ENCODE results near the gene NPY5R.

DNA sequence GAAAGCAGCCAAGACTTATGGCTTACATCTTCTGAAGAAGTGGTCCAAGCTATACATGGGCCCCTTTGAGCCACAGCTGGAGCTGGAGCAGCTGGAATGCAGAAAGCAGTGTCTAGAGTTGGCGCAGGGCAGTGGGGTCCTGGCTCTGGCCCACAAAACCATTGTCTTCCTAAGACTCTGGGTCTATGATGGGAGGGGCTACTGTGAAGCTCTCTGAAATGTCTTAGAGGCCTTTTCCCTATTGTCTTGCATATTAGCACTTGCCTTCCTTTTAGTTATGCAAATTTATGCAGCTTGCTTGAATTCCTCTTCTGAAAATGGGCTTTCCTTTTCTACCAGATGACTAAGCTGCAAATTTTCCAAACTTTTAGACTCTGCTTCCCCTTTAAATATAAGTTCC lies 26.6 kb upstream of the NPY5R start:
- TF ChIP-seq EP300 (IDR thresholded peaks at IDR 0.05): no peak
- TF ChIP-seq, protein P1, sequence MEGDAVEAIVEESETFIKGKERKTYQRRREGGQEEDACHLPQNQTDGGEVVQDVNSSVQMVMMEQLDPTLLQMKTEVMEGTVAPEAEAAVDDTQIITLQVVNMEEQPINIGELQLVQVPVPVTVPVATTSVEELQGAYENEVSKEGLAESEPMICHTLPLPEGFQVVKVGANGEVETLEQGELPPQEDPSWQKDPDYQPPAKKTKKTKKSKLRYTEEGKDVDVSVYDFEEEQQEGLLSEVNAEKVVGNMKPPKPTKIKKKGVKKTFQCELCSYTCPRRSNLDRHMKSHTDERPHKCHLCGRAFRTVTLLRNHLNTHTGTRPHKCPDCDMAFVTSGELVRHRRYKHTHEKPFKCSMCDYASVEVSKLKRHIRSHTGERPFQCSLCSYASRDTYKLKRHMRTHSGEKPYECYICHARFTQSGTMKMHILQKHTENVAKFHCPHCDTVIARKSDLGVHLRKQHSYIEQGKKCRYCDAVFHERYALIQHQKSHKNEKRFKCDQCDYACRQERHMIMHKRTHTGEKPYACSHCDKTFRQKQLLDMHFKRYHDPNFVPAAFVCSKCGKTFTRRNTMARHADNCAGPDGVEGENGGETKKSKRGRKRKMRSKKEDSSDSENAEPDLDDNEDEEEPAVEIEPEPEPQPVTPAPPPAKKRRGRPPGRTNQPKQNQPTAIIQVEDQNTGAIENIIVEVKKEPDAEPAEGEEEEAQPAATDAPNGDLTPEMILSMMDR (IDR thresholded peaks at IDR 0.05): no peak
- TF ChIP-seq POLR2AphosphoS5 (IDR thresholded peaks at IDR 0.05): no peak

Measured in upper lobe of left lung (tissue), 4 donors.